Uterus (tissue), 4 donors: ENCODE results near the gene LRP1B. TPM values are rescaled to one million over a fixed set of nuclear protein-coding genes. Genes with fewer than 3 reads are reported as not detected.

ENCODE experiments used
- DNase-seq, 2 donors: peaks; one replicate each; pipeline ENCODE4 v3.0.0-alpha.2; 2019 to 2020
- H3K27ac ChIP-seq, 2 donors: fragments of 200-600 bp; sonication (generic); 1 replicate in 1 of 2; 2 replicates in 1 of 2; pipeline ENCODE4 v1.5.1; 2016 to 2018
- H3K27me3 ChIP-seq, 2 donors: fragments of 200-600 bp; sonication (generic); one replicate each; pipeline ENCODE4 v1.5.1; 2018 to 2019; ENCODE audit warnings: control low read depth in 1 of 2
- H3K36me3 ChIP-seq, 2 donors: fragments of 200-600 bp; sonication (generic); one replicate each; pipeline ENCODE4 v1.5.1; 2019; ENCODE audit warnings: control low read depth in 1 of 2
- H3K4me1 ChIP-seq, 2 donors: fragments of 200-600 bp; sonication (generic); one replicate each; pipeline ENCODE4 v1.5.1; 2018 to 2019; ENCODE audit warnings: control low read depth in 1 of 2
- H3K4me3 ChIP-seq, 2 donors: fragments of 200-600 bp; sonication (generic); 1 replicate in 1 of 2; 2 replicates in 1 of 2; pipeline ENCODE4 v1.5.1; 2018 to 2019; ENCODE audit warnings: mild to moderate bottlenecking in 1 of 2
- H3K9me3 ChIP-seq, 2 donors: fragments of 200-600 bp; sonication (generic); one replicate each; pipeline ENCODE4 v1.5.1; 2019; ENCODE audit warnings: control low read depth in 1 of 2
- POLR2A ChIP-seq, 2 donors: fragments of 450-650 bp; IDR thresholded peaks; one replicate each; pipeline ENCODE4 v1.6.1; 2016; ENCODE audit warnings: antibody characterized with exemption in 2 of 2, mild to moderate bottlenecking in 1 of 2, moderate library complexity in 1 of 2
- intact Hi-C: fragments of 100-400 bp; cut with DNase I; formaldehyde crosslinking; loops from one replicate; pipeline ENCODE4 v1.15.1; 2023; ENCODE audit warnings: low total_unique reads
- total RNA-seq, 4 donors: library from RNA; depleted of rRNA in 3 of 4; stranded (reverse); fragments of >200 nt in 3 of 4; gene quantifications; one replicate each; pipeline versions ENCODE4 v1.1.0 to v1.2.4, GENCODE V29; 2014 to 2023
- TF ChIP-seq, protein P1 (sequence below), 4 experiments: fragments of 200-600 bp in 2 of 4; fragments of 450-650 bp in 2 of 4; sonication (generic) in 2 of 4; IDR thresholded peaks; one replicate each; pipeline ENCODE4 v1.5.1; 2016 to 2019; ENCODE audit warnings: antibody characterized with exemption in 4 of 4, mild to moderate bottlenecking in 2 of 4, moderate library complexity in 1 of 4
- donor health status: DM: yes; HTN: yes; CAD: no.

The LRP1B gene
- total RNA-seq, 4 donors from 2014 or later: 0.29 to 7.3 (median 0.79) TPM; not detected in 1

DNA sequence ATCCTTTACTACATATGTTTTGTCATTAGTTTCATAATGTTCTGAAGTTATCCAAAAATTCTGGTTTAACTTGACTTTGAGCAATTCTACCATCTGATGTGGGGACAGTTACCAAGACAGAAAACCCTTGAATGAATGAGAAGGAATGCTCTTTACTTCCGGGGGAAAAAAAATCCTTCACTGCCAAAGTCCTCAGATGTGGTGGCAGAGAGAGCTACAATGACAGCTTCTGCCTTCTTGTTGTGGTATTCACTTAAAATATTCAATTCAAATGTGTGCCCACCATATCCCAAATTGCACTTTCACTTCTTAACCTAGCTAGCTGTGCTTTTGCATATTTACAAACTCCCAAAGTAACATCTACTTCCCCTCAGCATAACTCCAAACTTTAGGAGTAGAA is 1818.9 kb downstream of the LRP1B start:
- TF ChIP-seq, protein P1, sequence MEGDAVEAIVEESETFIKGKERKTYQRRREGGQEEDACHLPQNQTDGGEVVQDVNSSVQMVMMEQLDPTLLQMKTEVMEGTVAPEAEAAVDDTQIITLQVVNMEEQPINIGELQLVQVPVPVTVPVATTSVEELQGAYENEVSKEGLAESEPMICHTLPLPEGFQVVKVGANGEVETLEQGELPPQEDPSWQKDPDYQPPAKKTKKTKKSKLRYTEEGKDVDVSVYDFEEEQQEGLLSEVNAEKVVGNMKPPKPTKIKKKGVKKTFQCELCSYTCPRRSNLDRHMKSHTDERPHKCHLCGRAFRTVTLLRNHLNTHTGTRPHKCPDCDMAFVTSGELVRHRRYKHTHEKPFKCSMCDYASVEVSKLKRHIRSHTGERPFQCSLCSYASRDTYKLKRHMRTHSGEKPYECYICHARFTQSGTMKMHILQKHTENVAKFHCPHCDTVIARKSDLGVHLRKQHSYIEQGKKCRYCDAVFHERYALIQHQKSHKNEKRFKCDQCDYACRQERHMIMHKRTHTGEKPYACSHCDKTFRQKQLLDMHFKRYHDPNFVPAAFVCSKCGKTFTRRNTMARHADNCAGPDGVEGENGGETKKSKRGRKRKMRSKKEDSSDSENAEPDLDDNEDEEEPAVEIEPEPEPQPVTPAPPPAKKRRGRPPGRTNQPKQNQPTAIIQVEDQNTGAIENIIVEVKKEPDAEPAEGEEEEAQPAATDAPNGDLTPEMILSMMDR (IDR thresholded peaks at IDR 0.05): no peak
- TF ChIP-seq POLR2A (IDR thresholded peaks at IDR 0.05): no peak
- Histone ChIP-seq H3K27ac (no peak overlapping the region), H3K4me1 (no peaks in the 10 kb centered on the region), H3K4me3 (no peak overlapping the region), H3K9me3 (no peaks in the 10 kb centered on the region), H3K36me3 (no peaks in the 10 kb centered on the region), H3K27me3 (no peaks in the 10 kb centered on the region)
- intact Hi-C loops: no loop called here
- DNase-seq: no peak

DNA sequence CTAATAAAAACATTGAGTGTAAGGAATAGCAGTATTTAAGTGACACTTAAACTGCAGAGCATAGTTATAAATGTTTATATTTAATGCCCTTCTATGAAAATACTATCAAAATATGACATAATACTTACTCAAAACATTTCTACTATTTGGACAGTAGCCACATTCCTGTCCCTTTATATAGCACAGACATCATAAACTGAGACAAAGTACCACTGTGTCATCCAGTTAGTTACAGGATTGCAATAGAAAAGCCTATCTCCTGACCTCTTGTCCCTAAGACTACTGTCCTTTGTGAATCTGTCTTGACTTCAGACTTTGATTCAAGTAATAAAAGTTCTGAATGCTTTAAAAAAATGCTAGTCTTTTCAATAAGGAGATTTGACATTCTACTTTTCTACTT is 1822.1 kb downstream of the LRP1B start:
- Histone ChIP-seq H3K9me3 (no peaks in the 10 kb centered on the region), H3K27me3 (no peaks in the 10 kb centered on the region), H3K4me1 (no peaks in the 10 kb centered on the region), H3K27ac (no peak overlapping the region), H3K36me3 (no peaks in the 10 kb centered on the region), H3K4me3 (no peak overlapping the region)
- intact Hi-C loops: no loop called here
- DNase-seq: no peak
- no peak for TF ChIP-seq POLR2A (IDR thresholded peaks at IDR 0.05)
- TF ChIP-seq, protein P1 (IDR thresholded peaks at IDR 0.05): no peak

DNA sequence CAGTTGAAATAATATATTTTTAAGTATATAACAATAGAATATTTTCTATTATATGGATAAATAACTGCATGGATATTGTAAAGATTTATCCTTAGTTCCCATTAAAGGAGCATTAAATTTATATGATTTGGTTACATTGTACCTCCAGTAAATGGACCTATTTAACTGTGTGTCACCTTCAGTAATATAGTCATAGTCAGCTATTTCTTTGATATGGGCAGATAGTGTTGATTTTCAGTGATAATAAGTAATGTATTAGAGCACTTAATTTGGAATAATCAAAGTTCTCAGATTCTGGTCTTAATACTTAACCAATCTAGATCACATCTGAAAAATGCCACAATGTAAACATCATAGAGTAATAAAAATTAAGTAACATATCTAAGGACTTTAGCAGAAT is 1823.3 kb downstream of the LRP1B start:
- no peak for DNase-seq
- intact Hi-C loops: no loop called here
- Histone ChIP-seq H3K4me1 (no peaks in the 10 kb centered on the region), H3K9me3 (no peaks in the 10 kb centered on the region), H3K4me3 (no peak overlapping the region), H3K27me3 (no peaks in the 10 kb centered on the region), H3K27ac (no peak overlapping the region), H3K36me3 (no peaks in the 10 kb centered on the region)
- TF ChIP-seq POLR2A (IDR thresholded peaks at IDR 0.05): no peak
- TF ChIP-seq, protein P1 (IDR thresholded peaks at IDR 0.05): no peak

DNA sequence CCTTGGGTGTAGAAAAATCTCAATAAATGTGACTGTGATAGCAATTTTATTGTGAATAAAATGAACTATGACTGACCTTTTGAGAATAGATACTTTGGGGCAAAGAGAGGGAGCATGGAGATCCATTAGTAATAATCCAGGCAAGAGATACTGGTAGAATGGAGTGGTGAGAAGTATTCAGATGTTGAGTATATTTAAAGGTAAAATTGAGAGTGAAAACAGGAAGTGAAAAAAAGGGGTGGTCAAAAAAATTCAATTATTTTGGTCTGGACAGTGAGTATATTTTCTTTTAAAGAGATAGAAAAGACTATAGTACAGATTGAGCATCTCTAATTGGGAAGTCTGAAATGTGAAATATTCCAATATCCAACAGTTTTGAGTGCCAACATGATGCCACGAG is 1835.0 kb downstream of the LRP1B start:
- no peaks in the 10 kb centered on the region for H3K36me3 ChIP-seq
- TF ChIP-seq, protein P1 (IDR thresholded peaks at IDR 0.05): no peak
- no peak for TF ChIP-seq POLR2A (IDR thresholded peaks at IDR 0.05)
- no peaks in the 10 kb centered on the region for H3K9me3 ChIP-seq
- no peaks in the 10 kb centered on the region for H3K27me3 ChIP-seq
- no peak for DNase-seq
- intact Hi-C loops: no loop called here
- H3K4me1 ChIP-seq: no peaks in the 10 kb centered on the region
- H3K27ac ChIP-seq: no peak overlapping the region
- no peak overlapping the region for H3K4me3 ChIP-seq

DNA sequence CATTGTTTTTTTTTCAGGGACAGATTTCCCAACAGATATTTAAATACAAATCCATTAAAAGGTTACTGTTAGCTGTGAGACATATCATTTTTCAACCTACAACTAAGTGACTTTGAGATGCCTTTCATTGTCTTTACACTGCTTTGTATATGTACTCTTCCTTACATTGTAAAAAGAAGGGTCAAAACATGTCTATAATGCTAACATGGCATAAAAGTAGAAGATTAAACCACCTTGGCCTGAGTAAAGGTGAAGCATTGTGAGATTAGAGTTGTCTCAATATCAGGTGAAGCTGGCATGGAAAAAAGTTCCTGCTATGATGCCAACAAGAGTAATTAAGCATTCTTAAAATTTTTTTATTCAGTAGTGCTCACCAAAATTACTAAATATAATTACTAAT is 1842.1 kb downstream of the LRP1B start:
- no peak for DNase-seq
- TF ChIP-seq, protein P1 (IDR thresholded peaks at IDR 0.05): no peak
- TF ChIP-seq POLR2A (IDR thresholded peaks at IDR 0.05): no peak
- Histone ChIP-seq H3K27me3 (no peaks in the 10 kb centered on the region), H3K9me3 (no peaks in the 10 kb centered on the region), H3K36me3 (no peaks in the 10 kb centered on the region), H3K4me3 (no peak overlapping the region), H3K4me1 (no peaks in the 10 kb centered on the region), H3K27ac (no peak overlapping the region)
- intact Hi-C loops: no loop called here
